Activated B cell treated with CpG ODN at 0.5 μM for 24 hours (primary cell): ENCODE measurements around the gene TMEM248. TPM values are rescaled to one million over a fixed set of nuclear protein-coding genes. Genes with fewer than 3 reads are reported as not detected.
A peak's percentile ranks its signal among the peaks of the same experiment; 100 is the strongest.

ENCODE experiments used
- ATAC-seq: fragments of 200-7000 bp; cut with Tn5 transposase; one replicate; pipeline ENCODE4 v1.10.0; 2021; ENCODE audit warnings: low read depth, mild to moderate bottlenecking, moderate library complexity
- CTCF ChIA-PET: fragments of 350-600 bp; sonication (Branson Sonifier 250); formaldehyde crosslinking; loops from one replicate; lab custom pipeline; 2021; ENCODE audit warnings: antibody characterized with exemption; lab: Charles Lee
- POLR2A ChIA-PET: fragments of 350-600 bp; sonication (Branson Sonifier 250); formaldehyde crosslinking; loops from one replicate; lab custom pipeline; 2021; ENCODE audit warnings: antibody characterized with exemption; lab: Charles Lee
- DNase-seq: peaks from one replicate; pipeline ENCODE4 v3.0.0; 2022
- H3K27ac Mint-ChIP-seq: one replicate; pipeline ENCODE4 v1.8.0; 2020; ENCODE audit warnings: mixed read lengths
- H3K27me3 Mint-ChIP-seq: one replicate; pipeline ENCODE4 v1.8.0; 2021; ENCODE audit warnings: mixed read lengths
- H3K36me3 Mint-ChIP-seq: one replicate; pipeline ENCODE4 v1.8.0; 2021; ENCODE audit warnings: low read depth, mixed read lengths
- H3K4me1 Mint-ChIP-seq: one replicate; pipeline ENCODE4 v1.8.0; 2021; ENCODE audit warnings: mixed read lengths
- H3K4me3 Mint-ChIP-seq: one replicate; pipeline ENCODE4 v1.8.0; 2020; ENCODE audit warnings: mild to moderate bottlenecking, mixed read lengths
- H3K9me3 Mint-ChIP-seq: one replicate; pipeline ENCODE4 v1.8.0; 2020; ENCODE audit warnings: mixed read lengths
- CTCF ChIP-seq: fragments of 200-600 bp; IDR thresholded peaks from one replicate; pipeline ENCODE4 v1.8.0; 2022; ENCODE audit warnings: antibody characterized with exemption, mild to moderate bottlenecking
- intact Hi-C: fragments of 100-400 bp; cut with micrococcal nuclease; formaldehyde crosslinking; loops from one replicate; pipeline ENCODE4 v1.15.1; 2024
- total RNA-seq: library from RNA; stranded (reverse); gene quantifications from 2 replicates; pipeline ENCODE4 v1.2.3, GENCODE V29; 2022

Gene TMEM248
- total RNA-seq, 1 donor from 2014 or later: 95.0 TPM

GRCh38 chr7:66950311-66950710, 29.3 kb downstream of the TMEM248 start:
- no peaks in the 10 kb centered on the region for H3K9me3 Mint-ChIP-seq
- no peak overlapping the region for H3K4me3 Mint-ChIP-seq
- POLR2A ChIA-PET: no interaction called here
- ATAC-seq (no peak), DNase-seq (no peak)
- no peak for TF ChIP-seq CTCF
- H3K4me1 Mint-ChIP-seq: peaks cover 11% of the 10 kb centered on the region
- H3K36me3 Mint-ChIP-seq: peaks cover 69% of the 10 kb centered on the region
- intact Hi-C loops: no loop called here
- CTCF ChIA-PET: interaction anchor here (1.0 kb wide), 1 partner anchor 106 kb away, joined by 3 read pairs; no protein-coding TSS in a partner anchor
- no peak overlapping the region for H3K27ac Mint-ChIP-seq
- no peaks in the 10 kb centered on the region for H3K27me3 Mint-ChIP-seq

GRCh38 chr7:66950763-66951162, 29.7 kb downstream of the TMEM248 start:
- no peaks in the 10 kb centered on the region for H3K9me3 Mint-ChIP-seq
- ATAC-seq: no peak
- no peak for DNase-seq
- no peak for TF ChIP-seq CTCF
- no peak overlapping the region for H3K4me3 Mint-ChIP-seq
- POLR2A ChIA-PET: no interaction called here
- H3K27ac Mint-ChIP-seq: no peak overlapping the region
- no peaks in the 10 kb centered on the region for H3K27me3 Mint-ChIP-seq
- CTCF ChIA-PET: interaction anchor here (1.0 kb wide), 1 partner anchor 107 kb away, joined by 3 read pairs; no protein-coding TSS in a partner anchor
- H3K36me3 Mint-ChIP-seq: peaks cover 71% of the 10 kb centered on the region
- H3K4me1 Mint-ChIP-seq: peaks cover 11% of the 10 kb centered on the region
- intact Hi-C loops: no loop called here

- H3K9me3 Mint-ChIP-seq: no peaks in the 10 kb centered on the region
- intact Hi-C loops: no loop called here
- CTCF ChIA-PET: no interaction called here
- peaks cover 75% of the 10 kb centered on the region for H3K36me3 Mint-ChIP-seq
- peaks cover 11% of the 10 kb centered on the region for H3K4me1 Mint-ChIP-seq
- H3K27me3 Mint-ChIP-seq: no peaks in the 10 kb centered on the region
- peak overlapping the region; percentile 9 for H3K27ac Mint-ChIP-seq
- no peak overlapping the region for H3K4me3 Mint-ChIP-seq
- TF ChIP-seq CTCF: no peak
- ATAC-seq (no peak), DNase-seq (no peak)
- POLR2A ChIA-PET: no interaction called here
These were observed 31.5 kb downstream of the TMEM248 start for GRCh38 chr7:66952343-66953043.

- H3K4me1 Mint-ChIP-seq: peaks cover 11% of the 10 kb centered on the region
- peaks cover 76% of the 10 kb centered on the region for H3K36me3 Mint-ChIP-seq
- no peak for TF ChIP-seq CTCF
- H3K27ac Mint-ChIP-seq: peak overlapping the region; percentile 13
- POLR2A ChIA-PET: no interaction called here
- H3K9me3 Mint-ChIP-seq: no peaks in the 10 kb centered on the region
- no peak overlapping the region for H3K4me3 Mint-ChIP-seq
- ATAC-seq (no peak), DNase-seq (no peak)
- H3K27me3 Mint-ChIP-seq: no peaks in the 10 kb centered on the region
- CTCF ChIA-PET: no interaction called here
- intact Hi-C loops: no loop called here
These were observed 32.0 kb downstream of the TMEM248 start for GRCh38 chr7:66953044-66953427.

- POLR2A ChIA-PET: interaction anchor here (0.6 kb wide), 1 partner anchor 37 kb away, joined by 3 read pairs; the partner anchor contains the start of gene TMEM248
- no peaks in the 10 kb centered on the region for H3K27me3 Mint-ChIP-seq
- H3K27ac Mint-ChIP-seq: no peak overlapping the region
- peaks cover 65% of the 10 kb centered on the region for H3K36me3 Mint-ChIP-seq
- TF ChIP-seq CTCF: no peak
- DNase-seq (no peak), ATAC-seq (no peak)
- no peaks in the 10 kb centered on the region for H3K9me3 Mint-ChIP-seq
- intact Hi-C loops: no loop called here
- H3K4me1 Mint-ChIP-seq: peaks cover 7% of the 10 kb centered on the region
- CTCF ChIA-PET: no interaction called here
- H3K4me3 Mint-ChIP-seq: no peak overlapping the region
These were observed 36.7 kb downstream of the TMEM248 start for GRCh38 chr7:66957595-66958290.
